Stimulated activated CD8-positive, alpha-beta memory T cell treated with anti-CD3 and anti-CD28 coated beads, Interleukin-12 subunit alpha, Interleukin-12 subunit beta, amount 100 ng/mL, for 24 hours (primary cell): Measurements from ENCODE around the gene SPDYE1.
"Not testable (repeated sequence)": the region's sequence is repeated elsewhere in the genome, so short reads cannot be mapped to it uniquely, and the experiment has no call there.

Source experiments
- DNase-seq: peaks from one replicate; pipeline ENCODE4 v3.0.0-alpha.2; 2020; ENCODE audit errors: extremely low read depth

The SPDYE1 gene, protein sequence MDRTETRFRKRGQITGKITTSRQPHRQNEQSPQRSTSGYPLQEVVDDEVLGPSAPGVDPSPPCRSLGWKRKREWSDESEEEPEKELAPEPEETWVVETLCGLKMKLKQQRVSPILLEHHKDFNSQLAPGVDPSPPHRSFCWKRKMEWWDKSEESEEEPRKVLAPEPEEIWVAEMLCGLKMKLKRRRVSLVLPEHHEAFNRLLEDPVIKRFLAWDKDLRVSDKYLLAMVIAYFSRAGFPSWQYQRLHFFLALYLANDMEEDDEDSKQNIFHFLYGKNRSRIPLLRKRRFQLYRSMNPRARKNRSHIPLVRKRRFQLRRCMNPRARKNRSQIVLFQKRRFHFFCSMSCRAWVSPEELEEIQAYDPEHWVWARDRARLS

DNA sequence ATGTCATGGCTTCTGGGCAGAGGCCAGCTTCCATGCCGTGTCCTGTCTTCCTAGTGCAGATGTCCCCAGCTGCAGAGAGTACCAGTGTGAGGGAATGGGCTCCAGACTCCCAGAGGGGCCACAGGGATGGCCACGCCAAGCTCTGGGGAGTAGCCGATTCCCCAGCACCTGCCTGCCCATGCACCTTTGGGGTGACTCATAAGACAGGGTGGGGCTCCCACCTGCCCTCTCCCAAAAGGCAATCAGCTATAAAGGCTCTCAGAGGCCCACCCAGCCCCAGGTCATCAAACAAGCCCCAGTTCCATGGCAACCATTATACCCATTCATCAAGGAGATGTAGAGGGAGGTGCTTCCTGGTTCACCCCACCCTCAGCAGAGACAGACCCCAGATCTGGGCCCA, at the start of gene SPDYE1:
Gene SPDYE1 (plus strand): TSS at position 366 of the 400 bp plus-strand sequence. CDS start 2,053 bp downstream, outside the sequence.
- DNase-seq = not testable (repeated sequence)

DNA sequence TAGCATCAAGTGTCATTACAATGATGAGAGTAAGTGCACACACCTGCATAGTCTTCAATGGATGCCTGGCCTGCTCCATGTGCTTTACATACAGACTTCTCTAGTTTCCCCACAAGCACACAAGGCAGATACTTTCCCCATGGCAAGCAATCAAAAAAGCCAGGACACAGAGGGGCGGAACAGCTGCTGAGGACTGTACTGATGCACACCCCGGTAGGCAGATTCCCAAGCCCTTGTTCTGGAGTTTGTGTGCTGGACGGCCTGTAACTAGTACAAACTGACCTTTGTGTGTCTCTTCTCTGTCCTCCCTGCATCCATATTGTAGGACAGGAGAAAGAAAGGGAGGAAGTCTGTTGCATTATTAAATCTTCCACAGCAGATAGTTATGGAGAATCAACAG, 45.7 kb upstream of the SPDYE1 start:
- DNase-seq = no peak

DNA sequence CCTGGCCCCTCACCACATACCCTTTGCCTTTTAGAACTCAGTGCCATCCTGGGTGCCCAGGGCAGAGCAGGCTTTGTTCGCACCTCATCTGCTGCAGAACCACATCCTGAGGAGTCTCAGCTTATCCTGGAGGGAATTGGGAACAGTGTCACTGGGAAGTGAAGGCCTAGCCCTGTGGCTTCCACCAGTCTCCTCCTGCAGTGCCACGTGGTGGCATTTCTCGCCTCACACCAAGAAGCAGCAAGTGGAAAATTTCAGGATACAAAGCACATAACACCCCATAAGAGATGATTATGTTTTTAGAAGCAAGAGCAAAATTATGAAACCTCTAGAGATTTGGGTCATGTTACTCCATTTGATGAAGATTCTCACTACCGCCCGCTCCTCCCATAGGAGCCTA, 44.6 kb upstream of the SPDYE1 start:
- DNase-seq = no peak

DNA sequence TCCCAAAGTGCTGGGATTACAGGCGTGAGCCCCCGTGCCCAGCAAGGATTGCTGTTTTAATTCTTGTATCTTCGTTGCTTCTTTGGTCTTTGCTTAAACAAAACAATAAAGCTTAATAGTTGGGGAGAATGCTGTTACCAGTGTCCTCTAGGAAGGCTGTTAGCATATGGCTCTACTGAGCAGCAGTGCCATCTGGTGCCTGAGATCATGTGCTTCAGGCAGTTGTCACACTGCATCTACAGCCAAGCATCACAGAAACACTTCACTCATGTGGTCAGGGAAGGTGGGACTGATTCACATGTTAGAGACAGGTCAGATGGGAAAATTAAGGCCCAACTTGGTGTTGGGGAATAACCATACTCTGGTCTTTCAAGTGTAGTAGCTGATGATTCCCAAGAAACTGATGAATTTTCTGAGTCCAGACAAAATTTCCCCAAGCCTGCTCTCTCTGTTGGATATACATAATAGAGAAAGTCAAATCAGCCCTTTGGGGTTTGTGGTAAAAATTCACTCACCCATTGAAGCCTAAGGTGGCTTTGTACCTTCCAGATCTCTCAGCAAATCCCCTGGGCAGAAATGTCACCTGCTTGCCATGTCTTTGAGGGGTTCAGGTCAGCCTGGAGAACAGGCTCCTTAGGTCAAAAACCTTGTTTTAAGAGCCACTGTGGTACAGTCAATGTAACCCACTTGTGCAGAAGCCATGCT, 43.0 kb upstream of the SPDYE1 start:
- DNase-seq = no peak

DNA sequence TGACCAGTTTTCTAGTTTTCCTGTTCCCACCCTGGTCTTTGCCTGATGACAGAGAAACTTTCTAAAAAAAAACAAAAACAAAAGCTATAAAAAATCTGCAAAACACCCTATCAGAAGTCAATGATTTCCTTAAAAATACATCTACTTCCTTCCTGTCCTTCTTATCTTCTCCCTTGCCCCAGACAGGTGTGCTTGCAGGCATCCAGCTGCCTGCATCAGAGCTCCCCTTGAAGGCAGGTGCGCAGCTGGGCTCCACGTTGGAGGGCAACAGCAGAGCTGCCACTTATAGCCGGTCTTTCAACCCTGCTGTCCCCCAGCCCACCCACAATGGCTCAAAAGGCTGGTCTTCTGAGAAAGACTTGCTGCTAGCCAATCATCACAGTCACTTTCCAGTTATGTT, 41.7 kb upstream of the SPDYE1 start:
- no peak for DNase-seq

DNA sequence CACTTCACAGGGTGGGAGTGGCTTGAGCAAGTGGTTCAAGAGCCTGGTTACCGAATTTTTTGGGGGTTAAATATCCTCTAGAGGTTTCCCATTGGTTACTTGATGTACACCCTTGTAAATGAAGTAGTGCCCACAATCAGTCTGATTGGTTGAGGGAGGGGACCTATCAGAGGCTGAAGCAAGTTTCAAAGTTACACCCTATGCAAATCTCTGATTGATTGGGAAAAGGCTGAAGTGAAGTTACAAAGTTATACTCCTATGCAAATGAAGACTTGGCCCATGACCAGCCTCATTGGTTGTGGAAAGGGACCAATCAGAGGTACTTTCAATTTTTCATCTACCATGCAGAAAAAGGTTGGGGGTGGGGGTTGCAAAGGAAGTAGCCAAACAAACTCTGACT, 36.8 kb upstream of the SPDYE1 start:
- no peak for DNase-seq

DNA sequence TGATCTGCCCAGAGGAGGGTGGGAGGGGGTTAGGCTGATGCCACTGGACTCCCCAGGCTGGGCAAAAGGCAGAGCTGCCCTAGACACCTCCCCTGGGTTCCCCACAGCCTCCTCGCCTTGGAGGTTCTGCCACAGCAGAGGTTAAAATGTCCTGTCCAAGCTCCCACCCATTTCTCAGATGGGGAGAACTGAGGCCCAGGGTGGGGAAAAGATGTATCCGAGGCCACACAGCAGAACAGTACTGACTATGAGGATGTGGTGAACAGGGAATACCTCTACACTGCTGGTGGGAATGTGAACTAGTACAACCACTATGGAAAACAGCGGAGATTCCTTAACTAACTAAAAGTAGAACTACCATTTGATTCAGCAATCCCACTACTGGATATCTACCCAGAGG, 31.3 kb upstream of the SPDYE1 start:
- not testable (repeated sequence) for DNase-seq

DNA sequence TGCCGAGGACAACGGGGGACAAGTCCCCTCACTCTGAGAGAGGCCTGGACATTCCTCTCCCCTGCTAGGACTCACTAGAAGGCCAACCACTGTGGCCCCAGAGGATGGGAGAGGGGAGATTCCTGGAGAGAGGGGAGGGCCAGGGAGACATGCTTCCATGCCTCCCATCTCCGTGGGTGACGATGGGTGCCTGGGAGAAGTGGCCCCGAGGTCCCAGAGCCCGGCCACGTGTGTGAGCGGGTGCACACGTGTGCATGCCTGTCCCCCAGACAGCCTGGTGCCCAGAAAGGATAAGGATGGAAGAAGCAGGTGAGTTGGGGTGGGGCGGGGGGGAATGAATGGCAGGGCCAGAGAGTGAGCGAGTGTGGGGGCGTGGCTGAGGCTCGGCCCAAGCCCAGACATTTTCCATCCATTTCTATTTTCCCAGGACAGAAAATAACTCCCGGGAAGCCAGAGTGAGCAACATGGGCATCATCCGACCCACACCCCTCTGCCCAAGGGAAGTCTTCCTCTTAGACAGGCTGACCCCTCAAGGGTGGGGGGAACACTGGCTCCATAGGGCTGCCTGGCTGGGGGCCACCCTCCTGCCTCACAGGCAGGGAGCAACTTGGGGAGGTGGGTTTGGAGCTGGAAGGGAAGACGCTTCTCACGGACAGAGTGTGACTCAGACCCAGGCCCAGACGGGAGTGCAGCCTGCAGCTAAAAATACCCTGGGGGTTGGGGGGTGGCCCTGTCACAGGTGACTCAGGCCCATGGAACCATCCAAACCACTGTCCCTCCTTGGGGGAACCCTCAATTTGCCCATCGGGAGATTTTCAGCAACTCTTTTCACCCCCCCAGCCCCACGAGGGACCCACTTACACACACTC, 29.3 kb upstream of the SPDYE1 start:
- not testable (repeated sequence) for DNase-seq

DNA sequence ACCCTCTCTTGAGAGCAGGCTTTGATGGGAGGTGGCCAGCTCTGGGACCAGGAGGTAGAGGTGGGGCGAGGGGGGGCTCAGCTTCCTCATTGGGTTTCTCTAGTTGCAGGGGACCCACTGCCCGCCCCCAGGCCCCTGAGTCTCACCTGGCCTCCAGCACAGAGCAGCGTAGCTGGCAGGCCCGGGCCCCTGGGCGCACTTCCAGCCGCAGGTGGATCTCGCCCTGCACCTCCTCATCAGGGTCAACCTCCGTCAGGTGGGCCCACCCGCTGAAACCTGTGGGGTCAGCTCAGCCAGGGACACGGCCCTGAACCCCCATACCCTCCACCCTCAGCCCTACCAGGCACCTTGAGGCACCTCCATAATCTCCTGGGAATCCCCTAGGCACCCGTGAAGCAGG, 28.1 kb upstream of the SPDYE1 start:
- not testable (repeated sequence) for DNase-seq

DNA sequence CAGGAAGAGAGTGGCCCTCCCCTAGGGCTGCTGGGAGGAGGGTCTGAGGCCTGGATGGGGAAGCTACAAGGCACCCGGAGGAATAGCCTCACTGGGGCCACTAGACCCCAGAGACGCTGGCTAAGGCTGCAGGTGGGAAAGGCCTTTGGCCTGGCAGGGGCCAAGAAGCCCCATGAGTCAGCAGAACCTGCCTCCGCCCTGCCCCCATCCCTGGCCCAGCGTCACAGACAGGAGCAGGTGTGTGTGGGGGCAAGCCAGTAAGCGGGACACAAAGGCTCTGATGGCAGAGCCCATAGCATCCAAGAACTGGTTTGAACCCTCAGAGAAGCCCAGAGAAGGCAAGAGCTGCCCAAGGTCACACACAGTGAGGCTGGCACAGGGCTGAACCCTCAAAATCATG, 27.0 kb upstream of the SPDYE1 start:
- not testable (repeated sequence) for DNase-seq

DNA sequence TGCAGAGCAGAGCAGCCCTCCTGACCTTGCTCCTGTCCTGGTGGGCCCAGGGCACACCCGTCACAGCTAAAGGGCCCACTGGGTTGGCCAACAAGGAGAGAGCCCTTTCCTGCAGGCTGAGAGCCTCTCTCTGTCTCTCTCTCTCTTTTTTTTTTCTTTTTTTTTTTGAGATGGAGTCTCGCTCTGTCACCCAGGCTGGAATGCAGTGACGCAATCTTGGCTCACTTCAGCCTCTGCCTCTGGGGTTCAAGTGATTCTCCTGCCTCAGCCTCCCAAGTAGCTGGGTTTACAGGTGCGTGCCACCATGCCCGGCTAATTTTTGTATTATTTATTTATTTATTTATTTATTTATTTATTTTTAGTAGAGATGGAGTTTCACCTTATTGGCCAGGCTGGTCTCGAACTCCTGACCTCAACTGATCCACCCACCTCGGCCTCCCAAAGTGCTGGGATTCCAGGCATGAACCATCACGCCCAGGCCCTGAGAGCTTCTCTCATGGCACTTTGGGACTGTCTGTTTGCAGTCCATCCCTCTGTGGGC, 23.6 kb upstream of the SPDYE1 start:
- DNase-seq = not testable (repeated sequence)

DNA sequence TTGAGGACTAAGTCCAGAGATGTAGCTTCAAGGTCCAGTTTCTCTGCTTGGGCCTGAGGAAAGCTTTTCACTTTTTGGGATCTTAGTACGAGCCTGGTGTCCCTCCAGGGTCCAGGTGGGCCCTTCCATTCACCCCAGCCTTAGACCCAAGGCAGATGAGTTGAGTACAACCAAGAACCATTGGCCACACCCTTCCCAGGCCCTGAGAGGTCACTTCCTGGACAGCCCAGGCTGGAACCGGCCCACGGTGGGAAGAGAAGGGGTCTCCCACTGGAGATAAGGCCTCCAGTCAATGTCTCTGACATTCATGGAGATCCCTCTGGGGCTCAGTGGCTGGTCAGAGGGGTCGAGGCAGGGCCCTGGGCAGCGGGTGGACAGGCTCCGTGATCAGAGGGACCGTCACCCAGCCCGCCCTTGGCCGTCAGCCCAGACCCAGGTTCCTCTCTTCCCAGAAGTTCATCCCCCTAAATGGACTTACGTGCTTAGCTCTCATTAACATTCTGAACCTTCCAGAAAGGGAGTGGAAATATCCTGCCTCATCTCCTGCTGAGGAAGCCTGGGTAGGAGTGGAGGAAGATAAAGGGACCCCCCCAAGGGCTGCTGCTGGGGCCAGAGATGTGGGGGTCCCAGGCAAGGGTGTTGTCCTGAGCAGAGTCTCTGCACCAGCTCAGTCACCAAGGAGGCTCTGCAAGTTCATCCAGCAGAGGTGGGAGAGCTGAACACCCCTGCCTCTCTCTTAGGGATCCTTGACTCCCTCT, 22.8 kb upstream of the SPDYE1 start:
- not testable (repeated sequence) for DNase-seq

DNA sequence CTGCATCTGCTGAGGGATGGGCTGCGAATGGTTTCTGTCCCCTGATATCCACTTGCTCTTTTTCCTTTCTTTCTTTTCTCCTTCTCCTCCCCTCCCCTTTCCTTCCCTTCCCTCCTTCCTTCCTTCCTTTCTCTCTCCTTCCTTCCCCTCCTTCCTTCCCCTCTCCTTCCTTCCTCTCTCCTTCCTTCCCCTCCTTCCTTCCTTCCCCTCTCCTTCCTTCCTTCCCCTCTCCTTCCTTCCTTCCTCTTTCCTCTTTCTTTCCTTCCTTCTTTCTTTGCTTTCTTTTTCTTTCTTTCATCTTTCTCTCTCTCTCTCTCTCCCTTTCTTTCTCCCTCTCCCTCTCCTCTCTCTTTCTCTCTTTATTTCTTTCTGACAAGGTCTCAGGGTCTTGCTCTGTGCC, 20.2 kb upstream of the SPDYE1 start:
- DNase-seq = no peak

DNA sequence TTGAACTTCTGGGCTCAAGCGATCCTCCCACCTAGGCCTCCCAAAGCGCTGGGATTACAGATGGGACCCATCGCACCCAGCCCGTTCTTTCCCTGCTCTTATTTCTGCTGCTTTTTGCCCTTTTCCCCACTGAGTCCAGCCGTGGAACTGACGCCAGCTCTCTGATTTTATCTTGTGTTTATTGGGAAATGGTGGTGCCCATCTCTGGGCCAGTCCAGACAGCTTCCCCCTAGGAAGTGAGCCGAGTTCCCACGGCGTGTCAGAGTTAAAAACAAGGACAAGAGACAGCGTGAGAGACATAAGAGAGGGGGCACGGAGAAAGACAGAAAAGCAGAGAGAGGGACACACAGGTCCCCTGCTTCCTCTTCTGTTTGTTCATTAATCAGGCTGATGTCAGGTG, 19.6 kb upstream of the SPDYE1 start:
- not testable (repeated sequence) for DNase-seq

DNA sequence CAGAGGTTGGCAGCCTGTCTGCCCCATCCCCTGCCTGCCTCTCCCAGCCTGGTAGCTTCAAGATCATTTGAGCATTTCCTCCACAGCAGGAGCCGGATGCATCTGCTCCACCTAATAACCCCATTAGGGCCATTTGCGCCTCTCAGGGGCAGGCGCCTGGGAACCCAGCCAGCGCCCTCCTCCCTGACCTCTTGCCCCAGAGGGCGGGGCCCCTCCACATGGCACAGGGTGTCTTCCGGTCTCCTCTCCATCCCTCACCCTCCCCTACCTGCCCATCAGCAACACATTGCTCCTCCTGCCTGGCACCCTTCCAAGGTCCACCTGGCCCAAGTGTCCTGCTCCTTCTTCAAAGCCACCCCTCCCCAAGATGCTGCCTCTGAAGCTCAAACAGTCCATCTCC, 14.8 kb upstream of the SPDYE1 start:
- DNase-seq = not testable (repeated sequence)

DNA sequence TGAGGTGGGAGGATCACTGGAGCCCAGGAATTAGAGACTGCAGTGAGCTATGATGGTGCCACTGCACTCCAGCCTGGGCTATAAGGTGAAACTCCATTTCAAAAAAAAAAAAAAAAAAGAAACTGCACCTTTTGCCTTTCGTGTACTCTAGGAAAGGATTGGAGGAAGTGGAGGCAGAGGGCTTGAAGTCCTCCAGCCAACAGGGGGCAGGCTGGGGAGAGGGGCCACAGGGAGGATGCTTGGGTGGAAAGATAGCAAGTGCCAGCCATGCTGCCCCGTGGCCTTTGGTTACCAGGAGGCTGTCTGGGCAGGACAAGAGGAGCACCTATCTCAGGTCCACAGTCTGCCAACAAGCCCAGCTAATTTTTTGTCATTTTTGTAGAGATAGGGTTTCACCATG, 14.0 kb upstream of the SPDYE1 start:
- DNase-seq = not testable (repeated sequence)

DNA sequence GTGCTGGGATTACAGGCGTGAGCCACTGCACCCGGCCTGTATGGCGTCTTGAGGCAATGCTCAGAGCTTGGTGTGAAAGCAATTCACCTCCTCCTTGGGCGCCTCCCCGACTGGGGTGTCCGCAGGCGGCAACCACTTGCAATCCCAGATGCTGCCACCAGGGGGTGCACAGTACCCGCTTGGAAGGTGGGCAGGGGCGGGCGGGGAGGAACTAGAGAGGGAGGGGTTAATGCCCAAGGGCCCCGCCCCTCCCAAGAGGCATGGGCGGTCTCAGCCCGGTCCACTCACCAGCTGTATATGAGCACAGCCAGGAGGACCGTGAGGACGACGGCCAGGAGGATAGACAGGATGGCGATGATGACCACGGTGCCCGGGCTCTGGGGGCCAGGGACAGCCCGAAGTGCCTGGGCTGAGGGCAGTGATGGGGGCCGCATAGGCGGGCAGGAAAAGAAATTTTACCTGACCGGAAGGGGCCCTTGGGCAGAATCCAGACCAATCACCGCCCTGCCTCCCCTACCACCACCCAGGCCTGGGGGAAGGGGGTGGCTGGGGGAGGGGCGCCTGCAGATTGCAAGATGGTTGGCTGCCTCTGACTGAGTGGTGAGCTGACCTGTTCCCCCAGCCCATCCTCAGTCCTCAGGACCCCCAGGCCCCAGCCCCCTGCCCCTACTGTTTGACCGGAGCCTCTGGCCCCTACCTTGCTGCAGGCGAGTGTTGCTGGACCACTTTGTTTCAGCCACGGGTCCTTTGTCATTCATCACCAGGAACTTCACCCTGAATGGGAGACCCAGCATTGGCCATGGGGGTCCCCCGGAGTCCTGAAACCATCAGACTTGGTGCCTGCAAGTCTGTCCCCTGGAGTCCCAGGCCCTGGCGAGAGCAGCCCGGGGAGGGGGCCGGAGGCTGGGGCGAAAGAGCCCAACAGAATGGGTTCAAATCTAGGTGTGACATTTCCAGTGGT, 11.5 kb upstream of the SPDYE1 start:
- DNase-seq = peak; percentile 53

DNA sequence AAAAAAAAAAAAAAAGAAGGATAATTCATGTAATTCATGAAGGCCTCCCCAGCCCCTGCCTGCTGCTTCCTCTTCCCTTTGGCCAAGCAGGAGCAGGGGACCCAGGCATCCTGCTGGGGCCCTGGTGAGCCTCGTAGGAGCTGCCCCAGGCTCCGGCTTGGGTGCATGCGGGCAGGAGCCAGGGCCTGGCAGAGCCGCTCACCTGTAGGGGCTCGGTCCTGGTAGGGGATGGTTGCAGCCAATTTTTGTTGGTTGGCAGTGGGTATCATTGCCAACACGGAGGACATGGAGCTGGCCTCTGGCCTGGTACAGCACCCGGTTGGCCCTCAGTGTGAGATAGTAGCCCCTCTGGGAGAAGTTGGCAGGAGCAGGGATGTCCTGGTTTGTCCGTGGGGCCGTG, 10.2 kb upstream of the SPDYE1 start:
- DNase-seq = not testable (repeated sequence)

DNA sequence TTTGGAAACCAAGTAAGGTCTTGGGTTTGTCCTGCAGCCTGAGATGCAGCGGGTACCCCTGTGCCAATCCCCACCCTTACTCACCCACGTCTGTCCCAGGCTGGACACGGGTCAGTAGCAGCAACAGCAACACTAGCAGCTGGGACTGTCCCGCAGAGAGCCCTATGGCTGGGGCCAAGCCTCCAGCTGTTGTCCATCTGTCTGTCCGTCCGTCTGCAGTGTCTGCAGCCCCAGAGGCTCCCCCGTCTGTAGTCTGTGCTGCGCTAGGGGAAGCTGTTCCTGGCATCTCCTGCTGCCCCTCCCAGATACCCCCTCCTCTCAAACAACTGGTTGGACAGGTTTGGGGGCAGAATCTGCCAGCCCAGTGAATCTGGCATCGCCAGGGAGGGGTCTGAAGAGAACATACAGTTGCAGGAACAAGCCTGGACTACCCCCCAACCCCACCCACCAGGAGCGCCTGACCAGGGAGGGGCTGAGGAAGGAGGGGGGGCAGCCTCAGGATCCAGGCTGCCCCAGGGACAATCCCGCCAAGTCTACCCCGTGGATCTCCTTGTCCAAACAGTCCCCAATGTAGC, 7.6 kb upstream of the SPDYE1 start:
- DNase-seq = not testable (repeated sequence)

DNA sequence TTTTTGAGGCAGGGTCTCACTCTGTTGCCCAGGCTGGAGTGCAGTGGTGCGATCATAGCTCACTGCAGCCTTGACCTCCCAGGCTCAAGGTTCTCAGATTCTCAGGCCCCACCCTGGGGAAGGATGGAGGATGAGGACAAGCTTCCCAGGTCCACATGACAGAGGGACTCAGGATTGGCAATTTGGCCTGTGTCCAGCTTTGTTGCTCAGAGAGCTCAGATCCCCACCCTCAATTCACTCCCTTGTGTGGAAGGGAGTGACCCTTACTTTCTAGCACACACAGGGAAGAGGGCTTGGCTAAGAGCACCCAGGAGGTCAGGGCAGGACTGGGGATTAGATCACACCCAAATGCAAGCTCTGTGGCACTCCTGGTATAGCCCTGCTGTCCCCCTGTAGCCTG, 6.9 kb upstream of the SPDYE1 start:
- DNase-seq = not testable (repeated sequence)
